Caki2 (cell line): ENCODE data around the gene KMT2C. TPM values are rescaled to one million over a fixed set of nuclear protein-coding genes. Genes with fewer than 3 reads are reported as not detected.
A peak's percentile ranks its signal among the peaks of the same experiment; 100 is the strongest.
"Not testable (repeated sequence)": the region's sequence is repeated elsewhere in the genome, so short reads cannot be mapped to it uniquely, and the experiment has no call there.

Source experiments
- DNase-seq: peaks from one replicate; pipeline ENCODE4 v3.0.0-alpha.2; 2015; ENCODE audit warnings: low read depth
- in situ Hi-C: cut with HindIII; loops from 2 replicates; pipeline ENCODE4 v1.10.0; 2016; ENCODE audit warnings: low sequenced_read_pairs, low pct_unique_long_range_greater_than_20kb, mixed read lengths
- total RNA-seq: library from RNA; depleted of rRNA; stranded (reverse); fragments of >200 nt; shearing (Covaris generic); gene quantifications from 2 replicates; pipeline ENCODE4 v1.2.3, GENCODE V29; 2014; ENCODE audit warnings: low replicate concordance; rRNA removed

KMT2C gene
- total RNA-seq, result 11.1 and 31.5 TPM in 2 replicates

DNA sequence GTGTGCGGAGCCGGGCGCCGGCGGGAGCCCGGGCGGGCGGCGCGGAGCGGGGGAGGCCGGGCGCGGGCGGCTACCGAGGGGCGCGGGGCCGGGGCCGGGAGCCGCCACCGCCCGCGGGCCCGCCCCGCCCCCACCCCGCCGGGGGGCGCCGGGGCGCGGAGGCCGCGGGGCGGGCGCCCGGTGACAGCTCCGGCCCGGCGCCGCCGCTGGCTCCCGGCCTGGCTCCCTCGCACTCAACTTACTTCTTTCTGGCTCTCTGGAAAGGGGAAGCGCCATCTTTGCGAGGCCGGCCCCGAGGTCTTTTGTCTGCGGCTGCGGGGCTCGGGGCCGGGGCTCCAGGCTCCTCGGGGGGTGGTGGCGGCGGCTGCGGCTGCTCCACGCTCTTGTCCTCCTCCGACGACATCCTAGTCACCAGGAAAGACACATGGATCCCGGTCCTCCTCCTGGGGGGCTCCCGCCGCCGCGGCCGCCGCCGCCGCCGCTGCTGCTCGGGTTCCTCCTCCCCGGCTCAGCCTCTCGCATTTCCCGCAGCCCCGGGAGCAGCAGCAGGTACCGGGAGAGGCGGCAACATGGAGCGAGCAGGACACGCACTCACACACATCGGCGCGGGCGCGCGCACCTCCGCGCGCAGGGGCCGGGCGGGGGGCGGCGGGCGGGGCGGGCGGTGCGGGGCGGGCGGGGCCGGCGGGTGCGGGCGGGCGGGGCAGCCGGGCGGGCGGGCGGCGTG, at the start of gene KMT2C:
Gene KMT2C, minus strand, starts transcription at position 620 of the 727 bp plus-strand sequence. Its CDS starts 217 bp downstream, at position 403.
- DNase-seq, result peak; percentile 70
- in situ Hi-C loops, result no loop called here

DNA sequence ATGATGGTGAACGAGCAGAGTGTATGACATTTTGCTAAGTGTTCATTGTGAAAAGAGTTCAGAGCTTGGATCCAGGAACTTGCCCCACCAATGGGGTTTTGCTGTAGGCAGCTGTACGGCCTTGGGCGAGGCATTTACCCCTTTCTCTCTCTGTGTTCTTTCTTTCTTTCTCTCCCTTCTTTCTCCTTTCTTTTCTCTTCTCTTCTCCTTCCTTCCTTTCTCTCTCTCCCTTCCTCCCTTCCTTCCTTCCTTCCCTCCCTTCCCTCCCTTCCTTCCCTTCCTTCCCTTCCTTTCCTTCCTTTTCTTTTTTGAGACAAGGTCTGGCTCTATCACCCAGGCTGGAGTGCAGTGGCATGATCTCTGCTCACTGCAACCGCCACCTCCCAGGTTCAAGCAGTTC, 45.3 kb upstream of the KMT2C start:
- DNase-seq, result no peak
- in situ Hi-C loops, result no loop called here

- no peak for DNase-seq
- in situ Hi-C loops, result no loop called here
Observed at GRCh38 chr7:152480664-152481063, 44.9 kb upstream of the KMT2C start.

- DNase-seq, result no peak
- in situ Hi-C loops, result no loop called here
Observed at GRCh38 chr7:152479595-152479994, 43.8 kb upstream of the KMT2C start.

GRCh38 chr7:152478140-152478539, 42.3 kb upstream of the KMT2C start:
- in situ Hi-C loops, result no loop called here
- no peak for DNase-seq

DNA sequence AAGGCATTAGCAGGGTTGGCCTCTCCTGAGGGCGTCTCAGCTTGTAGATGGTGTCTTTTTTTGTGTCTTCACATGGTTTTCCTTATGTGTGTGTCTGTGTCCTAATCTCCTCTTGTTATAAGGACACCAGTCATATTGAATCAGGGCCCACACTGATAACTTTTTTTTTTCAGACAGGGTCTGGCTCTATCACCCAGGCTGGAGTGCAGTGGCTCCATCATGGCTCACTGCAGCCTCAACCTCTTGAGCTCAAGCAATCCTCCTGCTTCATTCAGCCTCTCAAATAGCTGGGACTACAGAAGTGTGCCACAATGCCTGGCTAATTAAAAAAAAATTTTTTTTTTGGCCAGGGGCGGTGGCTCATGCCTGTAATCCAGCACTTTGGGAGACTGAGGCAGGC, 41.3 kb upstream of the KMT2C start:
- no peak for DNase-seq
- in situ Hi-C loops, result no loop called here

DNA sequence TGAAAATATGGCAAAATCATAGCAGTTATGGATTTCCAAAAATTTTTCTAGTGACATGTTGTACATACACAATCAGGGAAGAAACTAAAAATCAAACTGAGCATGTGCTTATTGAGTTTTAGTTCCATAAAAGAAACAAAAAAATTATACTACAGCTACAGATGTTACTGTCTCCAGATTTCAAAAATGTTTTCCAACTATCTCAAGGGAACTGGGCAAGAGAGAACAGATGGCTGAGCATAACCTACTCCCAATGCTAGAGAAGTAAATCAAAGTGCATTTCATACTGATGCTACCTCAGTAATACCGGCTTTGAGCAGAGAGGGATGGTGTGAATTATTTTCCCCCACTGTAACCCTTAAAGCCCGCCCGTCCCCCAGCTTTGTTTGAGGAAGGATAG, 40.7 kb upstream of the KMT2C start:
- DNase-seq, result no peak
- in situ Hi-C loops, result no loop called here

DNA sequence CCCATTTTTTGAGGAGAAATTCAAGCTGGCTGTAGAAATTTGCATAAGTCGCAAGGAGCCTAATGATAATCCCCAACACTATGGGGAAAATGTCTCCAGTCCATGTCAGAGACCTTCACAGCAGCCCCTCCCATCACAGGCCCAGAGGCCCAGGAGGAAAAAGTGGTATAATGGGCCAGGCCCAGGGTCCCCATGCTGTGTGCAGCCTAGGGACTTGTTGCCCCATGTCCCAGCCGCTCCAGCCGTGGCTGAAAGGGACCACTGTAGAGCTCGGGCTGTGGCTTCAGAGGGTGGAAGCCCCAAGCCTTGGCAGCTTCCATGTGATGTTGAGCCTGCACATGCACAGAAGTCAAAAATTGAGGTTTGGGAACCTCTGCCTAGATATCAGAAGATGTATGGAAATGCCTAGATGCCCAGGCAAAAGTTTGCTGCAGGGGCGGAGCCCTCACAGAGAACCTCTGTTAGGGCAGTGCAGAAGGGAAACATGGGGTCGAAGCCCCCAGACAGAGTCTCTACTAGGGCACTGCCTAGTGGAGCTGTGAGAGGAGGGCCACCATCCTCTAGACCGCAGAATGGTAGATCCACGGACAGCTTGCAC, 35.3 kb upstream of the KMT2C start:
- in situ Hi-C loops, DNase-seq: not testable (repeated sequence)

- DNase-seq, in situ Hi-C loops: not testable (repeated sequence)
Observed at GRCh38 chr7:152470251-152471022, 34.6 kb upstream of the KMT2C start.

DNA sequence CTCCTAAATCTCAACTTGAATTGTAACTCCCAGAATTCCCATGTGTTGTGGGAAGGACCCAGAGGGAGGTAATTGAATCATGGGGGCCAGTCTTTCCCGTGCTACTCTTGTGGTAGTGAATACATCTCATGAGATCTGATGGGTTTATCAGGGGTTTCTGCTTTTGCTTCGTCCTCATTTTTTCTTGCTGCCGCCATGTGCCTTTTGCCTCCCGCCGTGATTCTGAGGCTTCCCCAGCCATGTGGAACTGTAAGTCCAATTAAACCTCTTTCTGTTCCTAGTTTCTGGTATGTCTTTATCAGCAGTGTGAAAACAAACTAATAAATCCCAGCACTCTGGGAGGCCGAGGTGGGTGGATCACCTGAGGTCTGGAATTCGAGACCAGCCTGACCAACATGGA, 33.8 kb upstream of the KMT2C start:
- in situ Hi-C loops, DNase-seq: not testable (repeated sequence)

DNA sequence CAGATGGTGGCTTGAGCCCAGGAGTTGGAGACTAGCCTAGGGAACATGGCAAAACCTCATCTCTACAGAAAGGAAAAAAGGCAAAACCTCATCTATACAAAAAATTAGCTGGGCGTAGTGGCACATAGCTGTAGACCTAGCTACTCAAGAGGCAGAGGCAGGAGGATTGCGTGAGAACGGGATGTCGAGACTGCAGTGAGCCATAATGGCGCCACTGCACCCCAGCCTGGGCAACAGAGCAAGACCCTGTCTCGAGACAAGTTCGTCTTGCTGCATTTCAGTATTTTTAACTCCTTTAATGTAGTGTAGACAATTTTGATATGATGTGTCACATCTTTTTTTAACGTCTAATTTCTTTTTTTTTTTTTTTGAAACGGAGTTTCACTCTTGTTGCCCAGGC, 31.4 kb upstream of the KMT2C start:
- DNase-seq, result no peak
- in situ Hi-C loops, result no loop called here

DNA sequence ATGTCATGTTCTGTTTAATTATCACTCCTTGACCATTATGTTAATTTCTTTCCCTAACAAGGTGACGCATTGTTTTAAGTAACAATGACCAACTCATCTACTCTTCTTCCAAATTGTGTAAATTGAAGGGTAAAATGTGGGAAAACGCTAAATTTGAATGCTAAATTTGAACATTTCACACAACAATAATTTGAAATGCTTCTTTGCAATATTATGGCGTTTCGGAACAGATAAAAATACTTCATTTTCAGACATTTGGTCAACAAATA, 29.2 kb upstream of the KMT2C start:
- DNase-seq, result no peak
- in situ Hi-C loops, result no loop called here

- peak; percentile 65 for DNase-seq
- in situ Hi-C loops, result no loop called here
Observed at GRCh38 chr7:152464312-152465118, 28.7 kb upstream of the KMT2C start.

DNA sequence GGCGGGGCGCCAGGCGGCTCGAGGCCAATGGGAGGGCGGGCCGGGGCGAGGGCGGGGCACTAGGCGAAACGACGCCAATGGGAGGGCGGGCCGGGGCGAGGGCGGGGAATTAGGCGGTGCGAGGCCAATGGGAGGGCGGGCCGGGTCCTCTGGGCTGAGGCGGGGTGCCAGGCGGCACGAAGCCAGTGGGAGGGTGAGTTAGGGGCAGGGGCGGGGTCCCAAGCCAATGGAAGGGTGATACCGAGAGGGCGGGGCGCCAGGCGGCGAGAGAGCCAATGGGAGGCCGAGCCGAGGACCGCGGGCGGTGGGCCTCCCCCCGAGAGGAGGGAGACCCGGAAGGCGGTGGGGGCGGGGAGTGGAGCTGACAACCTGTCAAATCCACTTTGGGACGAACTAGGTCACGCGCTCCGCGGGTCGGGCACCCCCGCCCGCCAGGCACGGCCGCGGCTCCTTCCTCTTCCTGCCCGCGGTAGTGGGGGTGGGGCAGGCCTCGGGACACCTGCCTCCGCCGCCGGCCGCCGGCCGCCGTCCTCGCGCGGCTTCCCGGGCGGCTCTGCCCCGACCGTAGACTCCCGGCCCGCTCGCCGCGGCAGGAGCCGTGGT, 28.0 kb upstream of the KMT2C start:
- in situ Hi-C loops, result no loop called here
- DNase-seq, result peak; percentile 99

DNA sequence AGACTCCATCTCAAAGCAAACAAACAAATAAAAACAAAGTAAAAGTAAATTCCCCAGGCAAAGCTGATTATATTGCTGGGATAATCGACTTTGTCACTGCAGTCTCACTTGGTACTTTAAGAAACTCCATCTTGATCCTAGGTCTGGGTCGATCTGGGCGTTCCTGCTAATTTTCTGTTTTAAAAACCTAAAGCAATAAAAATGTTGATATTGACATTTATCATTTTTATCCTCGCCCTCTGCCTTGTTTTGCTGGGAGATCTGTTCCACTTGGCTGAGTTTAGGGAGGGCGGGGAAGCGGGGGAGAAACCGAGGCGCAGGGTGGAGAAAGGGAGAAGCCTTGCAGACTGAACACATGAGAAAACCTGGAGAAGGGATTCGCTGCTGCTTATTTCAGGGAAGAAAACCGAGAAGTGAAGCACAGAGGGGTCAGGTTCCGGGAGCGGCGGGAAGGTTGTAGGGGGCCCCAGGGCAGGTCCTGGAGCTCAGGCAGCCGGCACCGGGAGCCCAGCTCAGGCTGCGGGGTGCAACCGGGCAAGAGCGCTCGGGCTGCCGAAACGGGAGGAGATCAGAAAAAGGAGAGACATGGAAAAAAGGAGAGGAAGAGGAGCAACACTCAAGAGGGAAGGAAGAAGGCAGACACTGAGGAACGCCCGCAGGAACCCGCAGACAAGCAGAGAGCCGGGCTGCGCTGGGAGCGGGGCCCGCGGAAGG, 27.3 kb upstream of the KMT2C start:
- in situ Hi-C loops, result no loop called here
- DNase-seq, result no peak

GRCh38 chr7:152459724-152460251, 24.0 kb upstream of the KMT2C start:
- in situ Hi-C loops, result no loop called here
- DNase-seq, result no peak

GRCh38 chr7:152451356-152451755, 15.6 kb upstream of the KMT2C start:
- in situ Hi-C loops, result no loop called here

More at GRCh38 chr7:152451356-152451755, 15.6 kb upstream of the KMT2C start:
- no peak for DNase-seq
